Liver (tissue), 9 donors: ENCODE measurements around the gene WTIP. TPM values are rescaled to one million over a fixed set of nuclear protein-coding genes. Genes with fewer than 3 reads are reported as not detected.

Experiments used
- DNase-seq: peaks from one replicate; pipeline ENCODE4 v3.0.0-alpha.2; 2017; ENCODE audit warnings: low spot score
- H3K27ac ChIP-seq, 2 donors: one replicate each; pipeline ENCODE4 v1.7.0; 2013; ENCODE audit warnings: inconsistent platforms in 2 of 2, low read length in 2 of 2, control low read depth in 1 of 2, low read depth in 1 of 2, mild to moderate bottlenecking in 1 of 2
- H3K27me3 ChIP-seq, 4 donors: one replicate each; pipeline versions ENCODE4 v1.6.1 to v1.7.0; 2013; ENCODE audit warnings: low read length in 3 of 4, inconsistent platforms in 1 of 4, mild to moderate bottlenecking in 1 of 4, moderate library complexity in 1 of 4; ENCODE audit not compliant: control insufficient read depth in 4 of 4, insufficient read depth in 4 of 4
- H3K36me3 ChIP-seq, 4 donors: one replicate each; pipeline versions ENCODE4 v1.6.1 to v1.7.0; 2013; ENCODE audit warnings: low read length in 3 of 4, mild to moderate bottlenecking in 3 of 4, low read depth in 1 of 4, moderate library complexity in 1 of 4; ENCODE audit not compliant: control insufficient read depth in 4 of 4, insufficient read depth in 3 of 4
- H3K4me1 ChIP-seq, 4 donors: one replicate each; pipeline versions ENCODE4 v1.6.1 to v1.7.0; 2013; ENCODE audit warnings: low read length in 3 of 4, mild to moderate bottlenecking in 3 of 4, moderate library complexity in 1 of 4; ENCODE audit not compliant: control insufficient read depth in 4 of 4, insufficient read depth in 4 of 4
- H3K4me3 ChIP-seq, 3 donors: one replicate each; pipeline versions ENCODE4 v1.6.1 to v1.7.0; 2013; ENCODE audit warnings: low read length in 3 of 3, control low read depth in 1 of 3, low read depth in 1 of 3, mild to moderate bottlenecking in 1 of 3
- H3K9ac ChIP-seq, 2 donors: one replicate each; pipeline ENCODE4 v1.7.0; 2013; ENCODE audit warnings: low read length in 2 of 2, mild to moderate bottlenecking in 2 of 2, moderate library complexity in 2 of 2, control low read depth in 1 of 2, low read depth in 1 of 2
- H3K9me3 ChIP-seq, 4 donors: one replicate each; pipeline versions ENCODE4 v1.6.1 to v1.7.0; 2013; ENCODE audit warnings: low read length in 3 of 4; ENCODE audit not compliant: control insufficient read depth in 4 of 4
- ATF3 ChIP-seq: IDR thresholded peaks from 2 replicates; pipeline ENCODE4 v1.6.1; 2016; ENCODE audit warnings: antibody characterized with exemption
- CTCF ChIP-seq: fragments of 150-350 bp; IDR thresholded peaks from 2 replicates; pipeline ENCODE4 v1.5.1; 2017; ENCODE audit warnings: improper control_type of control experiment, low read depth, low read length; ENCODE audit not compliant: missing input control
- EGR1 ChIP-seq, 2 donors: IDR thresholded peaks; 2 replicates each; pipeline ENCODE4 v1.6.1; 2016 to 2018; ENCODE audit warnings: antibody characterized with exemption in 2 of 2, low read depth in 2 of 2
- FOXA1 ChIP-seq: IDR thresholded peaks from 2 replicates; pipeline ENCODE4 v1.6.1; 2016; ENCODE audit warnings: antibody characterized with exemption
- FOXA2 ChIP-seq: IDR thresholded peaks from 2 replicates; pipeline ENCODE4 v1.6.1; 2016; ENCODE audit warnings: antibody characterized with exemption
- GABPA ChIP-seq, 2 donors: IDR thresholded peaks in 1 of 2; conservative IDR thresholded peaks in 1 of 2; 2 replicates each; pipeline ENCODE4 v1.6.1; 2016; ENCODE audit warnings: antibody characterized with exemption in 2 of 2, mild to moderate bottlenecking in 1 of 2, moderate library complexity in 1 of 2
- HNF4A ChIP-seq, 2 donors: conservative IDR thresholded peaks; 2 replicates each; pipeline ENCODE4 v1.6.1; 2016; ENCODE audit warnings: antibody characterized with exemption in 2 of 2, mild to moderate bottlenecking in 2 of 2
- HNF4G ChIP-seq: IDR thresholded peaks from 2 replicates; pipeline ENCODE4 v1.6.1; 2016; ENCODE audit warnings: antibody characterized with exemption
- JUND ChIP-seq, 2 donors: IDR thresholded peaks; 2 replicates each; pipeline ENCODE4 v1.6.1; 2016; ENCODE audit warnings: antibody characterized with exemption in 2 of 2
- MAX ChIP-seq: IDR thresholded peaks from 2 replicates; pipeline ENCODE4 v1.6.1; 2016; ENCODE audit warnings: antibody characterized with exemption
- NR2F2 ChIP-seq: IDR thresholded peaks from 2 replicates; pipeline ENCODE4 v1.6.1; 2016; ENCODE audit warnings: antibody characterized with exemption
- RAD21 ChIP-seq, 2 donors: IDR thresholded peaks; 2 replicates each; pipeline ENCODE4 v1.6.1; 2016; ENCODE audit warnings: antibody characterized with exemption in 2 of 2, mild to moderate bottlenecking in 2 of 2
- REST ChIP-seq: IDR thresholded peaks from 2 replicates; pipeline ENCODE4 v1.6.1; 2016; ENCODE audit warnings: antibody characterized with exemption, mild to moderate bottlenecking
- RXRA ChIP-seq, 2 donors: IDR thresholded peaks; 2 replicates each; pipeline ENCODE4 v1.6.1; 2017 to 2018; ENCODE audit warnings: antibody characterized with exemption in 2 of 2, mild to moderate bottlenecking in 1 of 2
- SP1 ChIP-seq: IDR thresholded peaks from 2 replicates; pipeline ENCODE4 v1.6.1; 2018; ENCODE audit warnings: antibody characterized with exemption, mild to moderate bottlenecking
- TAF1 ChIP-seq: conservative IDR thresholded peaks from 2 replicates; pipeline ENCODE4 v1.6.1; 2016; ENCODE audit warnings: antibody characterized with exemption, mild to moderate bottlenecking
- YY1 ChIP-seq: IDR thresholded peaks from 2 replicates; pipeline ENCODE4 v1.6.1; 2016; ENCODE audit warnings: antibody characterized with exemption, mild to moderate bottlenecking
- ZBTB33 ChIP-seq: IDR thresholded peaks from 2 replicates; pipeline ENCODE4 v1.6.1; 2016; ENCODE audit warnings: antibody characterized with exemption
- WGBS: extraction: QIAGEN DNeasy Blood & Tissue Kit; methylation state at CpG from one replicate; pipeline ENCODE4 v1.1.7; 2013; 5-methylcytosine and 5-hydroxymethylcytosine counted together
- polyA plus RNA-seq, 2 donors: library from polyadenylated mRNA; stranded (reverse) in 1 of 2; unstranded in 1 of 2; fragments of 200-250 nt in 1 of 2; fragments of >200 nt in 1 of 2; fragmentation: Nextera tagmentation in 1 of 2; extraction: Ambion mirVana in 1 of 2; gene quantifications; one replicate each; pipeline versions ENCODE4 v1.2.1 to v1.2.3, GENCODE V29; 2013 to 2015
- total RNA-seq, 2 donors: library from RNA; depleted of rRNA; stranded (reverse); fragments of >200 nt; gene quantifications; one replicate each; pipeline ENCODE4 v1.2.3, GENCODE V29; 2014
- donor health status: healthy.
- donor health status: healthy.
- donor health status: healthy.
- donor health status: healthy.
- donor health status: healthy.

WTIP gene
- total and polyA plus RNA-seq, 4 donors = 0.08 to 2.7 (median 1.6) TPM

- TF ChIP-seq GABPA (IDR thresholded peaks at IDR 0.05 in 1 of 2, conservative IDR thresholded peaks at IDR 0.05 in 1 of 2) = no peak
- no peak for TF ChIP-seq REST
- TF ChIP-seq HNF4G = no peak
- no peak for TF ChIP-seq ZBTB33
- TF ChIP-seq FOXA1 = no peak
- TF ChIP-seq RAD21 (IDR thresholded peaks at IDR 0.05) = no peak
- TF ChIP-seq YY1 = no peak
- no peak for TF ChIP-seq SP1
- no peak for TF ChIP-seq TAF1
- TF ChIP-seq JUND (IDR thresholded peaks at IDR 0.05) = no peak
- no peak for TF ChIP-seq CTCF
- no peak for TF ChIP-seq NR2F2
- no peak for TF ChIP-seq HNF4A (conservative IDR thresholded peaks at IDR 0.05)
- TF ChIP-seq EGR1 (IDR thresholded peaks at IDR 0.05; ENCODE audit: low read depth in 2 of 2) = no peak
- no peak for TF ChIP-seq ATF3
- TF ChIP-seq RXRA (IDR thresholded peaks at IDR 0.05) = no peak
- no peak for TF ChIP-seq FOXA2
- no peak for TF ChIP-seq MAX
- 51% methylated on average over 2 of the region's 2 CpGs for WGBS
- no peak overlapping the region for H3K9ac ChIP-seq
These were observed 38.0 kb downstream of the WTIP start for GRCh38 chr19:34519602-34520001.

More at GRCh38 chr19:34519602-34520001, 38.0 kb downstream of the WTIP start:
- Histone ChIP-seq H3K27me3 (peaks cover 0 to 3% (median 0%) of the 10 kb centered on the region in 4 donors), H3K36me3 (no peaks in the 10 kb centered on the region), H3K9me3 (peaks cover 0 to 2% (median 0%) of the 10 kb centered on the region in 4 donors), H3K4me3 (no peak overlapping the region), H3K4me1 (peaks cover 0 to 2% (median 0%) of the 10 kb centered on the region in 4 donors), H3K27ac (no peak overlapping the region)
- DNase-seq = no peak
